Neural crest cell (in vitro differentiated cells): Measurements from ENCODE around the gene SORCS2. TPM values are rescaled to one million over a fixed set of nuclear protein-coding genes. Genes with fewer than 3 reads are reported as not detected.

Source experiments
- DNase-seq: peaks from one replicate; pipeline ENCODE4 v3.0.0; 2021; ENCODE audit warnings: low read depth, mixed read lengths, low spot score
- H3K27ac Mint-ChIP-seq: one replicate; pipeline ENCODE4 v1.8.0; 2021; ENCODE audit warnings: mild to moderate bottlenecking, mixed read lengths; ENCODE audit not compliant: unreplicated experiment
- H3K27me3 Mint-ChIP-seq: 2 replicates; pipeline ENCODE4 v1.8.0; 2021; ENCODE audit warnings: low read depth, mild to moderate bottlenecking, mixed read lengths
- H3K36me3 Mint-ChIP-seq: 2 replicates; pipeline ENCODE4 v1.8.0; 2021; ENCODE audit warnings: low read depth, mild to moderate bottlenecking, mixed read lengths
- H3K4me1 Mint-ChIP-seq: 2 replicates; pipeline ENCODE4 v1.8.0; 2021; ENCODE audit warnings: mixed read lengths
- H3K4me3 Mint-ChIP-seq: one replicate; pipeline ENCODE4 v1.8.0; 2021; ENCODE audit warnings: mild to moderate bottlenecking, mixed read lengths
- H3K9me3 Mint-ChIP-seq: 2 replicates; pipeline ENCODE4 v1.8.0; 2021; ENCODE audit warnings: mixed read lengths
- total RNA-seq: library from RNA; stranded (reverse); gene quantifications from 2 replicates; pipeline ENCODE4 v1.2.1, GENCODE V29; 2021
- TF ChIP-seq, protein P1 (sequence below): fragments of 200-600 bp; sonication (generic); conservative IDR thresholded peaks from 2 replicates; pipeline ENCODE4 v1.5.0; 2021; ENCODE audit warnings: antibody characterized with exemption, mild to moderate bottlenecking

The SORCS2 gene
- total RNA-seq, 1 donor from 2014 or later: 1.1 TPM

DNA sequence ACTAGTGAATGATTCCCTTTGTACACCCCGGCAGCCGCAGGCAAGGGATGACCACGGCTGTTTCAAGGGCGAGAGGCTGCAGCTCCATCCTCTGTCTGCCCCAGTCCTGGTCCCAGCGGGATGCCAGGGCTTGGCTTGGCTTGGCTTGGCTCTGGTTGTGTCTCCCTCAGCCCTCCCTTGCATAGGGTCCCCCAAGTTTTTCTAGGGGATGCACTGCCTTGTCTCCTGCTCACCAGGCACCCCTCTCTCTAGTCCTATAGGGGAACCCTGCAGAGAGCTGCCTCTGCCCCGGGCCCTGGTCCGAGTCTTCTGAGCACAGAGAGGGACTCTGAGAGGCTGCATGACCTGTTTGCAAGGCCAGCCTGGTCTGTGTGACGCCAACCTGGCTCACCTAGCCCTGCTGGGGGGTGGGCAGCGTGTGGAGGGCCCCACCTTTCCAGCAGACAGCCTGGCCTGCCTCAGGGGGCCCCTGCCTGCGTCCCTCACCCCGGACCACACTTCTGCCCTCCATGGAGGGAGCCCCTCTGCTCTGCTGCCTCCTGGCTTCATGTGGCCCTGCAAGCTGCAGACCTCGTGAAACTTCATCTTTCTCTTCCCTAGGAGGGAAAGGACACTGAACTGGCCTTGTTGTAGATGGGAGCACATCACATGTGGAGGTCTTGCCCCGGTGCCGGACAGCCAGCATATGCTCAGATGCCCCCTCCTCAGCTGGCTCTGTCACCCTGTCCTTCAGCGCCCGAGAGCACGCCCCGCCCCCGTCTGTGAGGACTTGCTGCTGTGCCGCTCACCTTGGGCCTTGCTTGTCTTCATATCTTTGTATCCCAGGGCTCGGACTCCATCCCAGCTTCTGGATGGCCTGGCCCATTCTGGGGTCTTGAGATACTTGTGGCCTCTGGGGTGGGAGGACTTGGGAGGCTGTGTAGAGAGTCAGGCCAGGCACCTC, 16.4 kb downstream of the SORCS2 start:
- Mint-ChIP-seq H3K4me1 (peaks cover 18% of the 10 kb centered on the region), H3K27ac (no peak overlapping the region), H3K27me3 (no peaks in the 10 kb centered on the region), H3K4me3 (no peak overlapping the region), H3K36me3 (no peaks in the 10 kb centered on the region), H3K9me3 (no peaks in the 10 kb centered on the region)
- no peak for DNase-seq
- TF ChIP-seq, protein P1, sequence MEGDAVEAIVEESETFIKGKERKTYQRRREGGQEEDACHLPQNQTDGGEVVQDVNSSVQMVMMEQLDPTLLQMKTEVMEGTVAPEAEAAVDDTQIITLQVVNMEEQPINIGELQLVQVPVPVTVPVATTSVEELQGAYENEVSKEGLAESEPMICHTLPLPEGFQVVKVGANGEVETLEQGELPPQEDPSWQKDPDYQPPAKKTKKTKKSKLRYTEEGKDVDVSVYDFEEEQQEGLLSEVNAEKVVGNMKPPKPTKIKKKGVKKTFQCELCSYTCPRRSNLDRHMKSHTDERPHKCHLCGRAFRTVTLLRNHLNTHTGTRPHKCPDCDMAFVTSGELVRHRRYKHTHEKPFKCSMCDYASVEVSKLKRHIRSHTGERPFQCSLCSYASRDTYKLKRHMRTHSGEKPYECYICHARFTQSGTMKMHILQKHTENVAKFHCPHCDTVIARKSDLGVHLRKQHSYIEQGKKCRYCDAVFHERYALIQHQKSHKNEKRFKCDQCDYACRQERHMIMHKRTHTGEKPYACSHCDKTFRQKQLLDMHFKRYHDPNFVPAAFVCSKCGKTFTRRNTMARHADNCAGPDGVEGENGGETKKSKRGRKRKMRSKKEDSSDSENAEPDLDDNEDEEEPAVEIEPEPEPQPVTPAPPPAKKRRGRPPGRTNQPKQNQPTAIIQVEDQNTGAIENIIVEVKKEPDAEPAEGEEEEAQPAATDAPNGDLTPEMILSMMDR: no peak

DNA sequence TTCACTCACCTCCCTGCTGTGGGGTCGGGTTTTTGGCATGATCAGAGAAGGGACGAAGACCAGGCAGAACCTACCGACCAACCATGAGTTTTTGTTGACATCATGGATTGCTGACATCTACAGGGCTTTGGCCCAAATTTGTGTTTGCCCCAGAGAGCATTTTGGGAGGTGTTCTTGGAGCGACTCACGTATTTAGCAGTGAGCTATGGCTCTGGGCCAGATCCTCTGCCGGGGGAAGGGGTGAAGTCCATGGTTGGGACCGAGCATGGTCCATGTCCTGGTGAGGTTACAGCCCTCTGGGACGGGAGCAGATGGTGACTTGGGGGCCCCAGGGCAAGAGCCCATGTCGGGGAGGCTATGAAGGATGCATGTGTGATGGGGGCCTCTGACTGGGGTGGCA, 17.4 kb downstream of the SORCS2 start:
- TF ChIP-seq, protein P1: no peak
- DNase-seq: no peak
- Mint-ChIP-seq H3K4me1 (peaks cover 18% of the 10 kb centered on the region), H3K36me3 (no peaks in the 10 kb centered on the region), H3K27me3 (no peaks in the 10 kb centered on the region), H3K9me3 (no peaks in the 10 kb centered on the region), H3K4me3 (no peak overlapping the region), H3K27ac (no peak overlapping the region)

DNA sequence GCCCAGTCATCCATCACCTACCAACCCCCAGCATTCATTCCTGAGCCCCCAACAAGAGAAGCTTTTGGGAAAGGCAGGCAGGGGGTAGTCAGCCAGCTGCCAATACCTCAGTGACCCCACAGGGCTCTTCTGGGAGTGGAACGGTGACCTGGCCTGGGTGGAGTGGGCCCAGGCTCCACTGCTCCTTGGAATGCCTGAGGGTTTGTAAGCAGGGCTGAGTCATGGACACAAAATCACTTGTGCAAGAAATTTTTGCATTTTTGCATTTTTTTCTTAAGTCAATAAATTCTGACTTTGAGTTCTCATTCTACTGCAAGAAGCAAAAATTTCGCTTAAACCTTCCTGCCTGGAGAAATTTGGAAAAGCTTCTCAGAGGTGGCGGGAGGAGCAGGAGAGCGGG, 18.5 kb downstream of the SORCS2 start:
- Mint-ChIP-seq H3K36me3 (no peaks in the 10 kb centered on the region), H3K9me3 (no peaks in the 10 kb centered on the region), H3K27ac (no peak overlapping the region), H3K4me1 (peaks cover 13% of the 10 kb centered on the region), H3K4me3 (no peak overlapping the region), H3K27me3 (no peaks in the 10 kb centered on the region)
- TF ChIP-seq, protein P1: no peak
- DNase-seq: no peak

DNA sequence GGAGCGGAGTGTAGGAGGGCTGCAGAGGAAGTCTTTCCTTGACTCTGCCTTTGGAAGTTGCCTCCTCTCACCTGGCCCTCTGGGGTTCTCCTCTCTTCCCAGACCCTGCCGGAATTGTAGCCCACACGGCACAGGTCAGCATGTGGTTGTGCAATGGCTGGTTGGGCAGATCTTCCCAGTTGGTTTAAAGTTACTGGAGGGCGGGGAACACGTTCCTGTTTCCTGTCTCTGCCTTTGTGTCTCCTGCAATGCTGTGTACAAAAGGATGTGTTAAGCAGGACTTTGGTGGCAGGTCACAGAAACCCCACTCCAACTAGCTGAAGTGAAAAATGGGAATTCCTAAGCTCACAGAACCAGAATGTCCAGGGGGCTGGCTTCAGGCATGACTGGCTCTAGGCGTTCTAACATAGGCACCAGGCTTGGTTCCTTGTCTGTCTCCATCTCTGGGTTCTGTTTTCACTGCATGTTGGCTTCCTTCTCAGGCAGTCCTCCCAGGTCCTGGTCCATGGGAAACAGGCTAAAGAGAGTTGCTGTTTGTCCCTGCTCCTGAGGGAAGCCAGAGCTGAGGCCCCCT, 19.9 kb downstream of the SORCS2 start:
- no peaks in the 10 kb centered on the region for H3K27me3 Mint-ChIP-seq
- peaks cover 3% of the 10 kb centered on the region for H3K9me3 Mint-ChIP-seq
- no peak for DNase-seq
- peaks cover 4% of the 10 kb centered on the region for H3K36me3 Mint-ChIP-seq
- TF ChIP-seq, protein P1: no peak
- peaks cover 10% of the 10 kb centered on the region for H3K4me1 Mint-ChIP-seq
- no peak overlapping the region for H3K27ac Mint-ChIP-seq
- H3K4me3 Mint-ChIP-seq: no peak overlapping the region

DNA sequence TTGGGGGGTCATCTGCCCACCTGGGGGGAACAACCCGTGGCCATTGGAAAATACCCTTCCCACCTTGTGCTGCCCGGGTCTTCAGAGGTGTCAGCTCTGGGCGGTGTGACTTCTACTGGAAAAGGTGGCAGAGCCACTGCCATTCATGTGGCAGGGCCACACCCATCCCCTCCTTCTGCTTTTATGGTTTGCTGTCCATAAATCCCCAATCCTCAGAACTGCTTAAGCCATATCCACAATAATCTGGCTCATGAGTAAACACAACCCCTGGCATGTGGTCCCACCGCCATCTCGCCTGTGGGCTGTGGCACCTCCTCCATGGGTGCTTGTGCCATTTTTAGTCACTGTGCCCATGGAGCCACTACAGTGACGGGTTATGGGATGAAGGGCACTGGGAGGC, 20.6 kb downstream of the SORCS2 start:
- TF ChIP-seq, protein P1: no peak
- Mint-ChIP-seq H3K9me3 (peaks cover 3% of the 10 kb centered on the region), H3K4me3 (no peak overlapping the region), H3K27ac (peak overlapping the region; percentile 89), H3K27me3 (no peaks in the 10 kb centered on the region), H3K36me3 (peaks cover 4% of the 10 kb centered on the region), H3K4me1 (peaks cover 4% of the 10 kb centered on the region)
- DNase-seq: no peak
